HG02610 (cell line): Measurements from ENCODE around the gene HOXC13.

ENCODE experiments used
- ATAC-seq: cut with Tn5 transposase; IDR thresholded peaks from one replicate; pipeline ENCODE4 v1.9.1; 2021; ENCODE audit warnings: mild to moderate bottlenecking, moderate library complexity; ENCODE audit not compliant: unreplicated experiment

Gene HOXC13

GRCh38 chr12:53938326-53939140, at the start of gene HOXC13:
HOXC13 (plus strand) TSS chr12:53938831; CDS start chr12:53938907, 76 bp downstream.
- ATAC-seq, result no peak

- ATAC-seq, result no peak
Measured at GRCh38 chr12:53890081-53890480, 48.5 kb upstream of the HOXC13 start.

GRCh38 chr12:53892762-53893395, 45.8 kb upstream of the HOXC13 start:
- ATAC-seq, result no peak

GRCh38 chr12:53899230-53899629, 39.4 kb upstream of the HOXC13 start:
- ATAC-seq, result no peak

GRCh38 chr12:53907103-53907502, 31.5 kb upstream of the HOXC13 start:
- ATAC-seq, result no peak

- no peak for ATAC-seq
Measured at GRCh38 chr12:53916788-53917655, 21.6 kb upstream of the HOXC13 start.

GRCh38 chr12:53924521-53925405, 13.9 kb upstream of the HOXC13 start:
- no peak for ATAC-seq

- ATAC-seq, result no peak
Measured at GRCh38 chr12:53927220-53928029, 11.2 kb upstream of the HOXC13 start.

- no peak for ATAC-seq
Measured at GRCh38 chr12:53928054-53928835, 10.4 kb upstream of the HOXC13 start.

- no peak for ATAC-seq
Measured at GRCh38 chr12:53929527-53929926, 9.1 kb upstream of the HOXC13 start.

GRCh38 chr12:53930591-53931255, 7.9 kb upstream of the HOXC13 start:
- no peak for ATAC-seq

- no peak for ATAC-seq
Measured at GRCh38 chr12:53931844-53932581, 6.6 kb upstream of the HOXC13 start.

GRCh38 chr12:53932915-53933314, 5.7 kb upstream of the HOXC13 start:
- ATAC-seq, result no peak

- no peak for ATAC-seq
Measured at GRCh38 chr12:53935383-53936341, 3.0 kb upstream of the HOXC13 start.

GRCh38 chr12:53937099-53937498, 1.5 kb upstream of the HOXC13 start:
- no peak for ATAC-seq

- no peak for ATAC-seq
Measured at GRCh38 chr12:53937596-53938325, 870 bp upstream of the HOXC13 start.
